ENCODE data around the gene CMIP.

Gene CMIP

GRCh38 chr16:81700780-81701165, 256.2 kb downstream of the CMIP start:
- no peak for DNase-seq (ENCODE audit: low read depth, low spot score)
- H3K27ac ChIP-seq = no peak overlapping the region

- no peak overlapping the region for H3K27ac ChIP-seq
- no peak for DNase-seq (ENCODE audit: low read depth, low spot score)
These were observed 256.8 kb downstream of the CMIP start for GRCh38 chr16:81701296-81701970.

GRCh38 chr16:81702506-81702905, 257.9 kb downstream of the CMIP start:
- H3K27ac ChIP-seq = no peak overlapping the region
- no peak for DNase-seq (ENCODE audit: low read depth, low spot score)

GRCh38 chr16:81703177-81704155, 258.9 kb downstream of the CMIP start:
- no peak overlapping the region for H3K27ac ChIP-seq
- DNase-seq (ENCODE audit: low read depth, low spot score) = no peak

GRCh38 chr16:81705261-81705660, 260.7 kb downstream of the CMIP start:
- no peak for DNase-seq (ENCODE audit: low read depth, low spot score)
- no peak overlapping the region for H3K27ac ChIP-seq

- H3K27ac ChIP-seq = peak overlapping the region; percentile 37
- DNase-seq (ENCODE audit: low read depth, low spot score) = no peak
These were observed 262.0 kb downstream of the CMIP start for GRCh38 chr16:81706327-81707295.

- no peak for DNase-seq (ENCODE audit: low read depth, low spot score)
- peak overlapping the region; percentile 37 for H3K27ac ChIP-seq
These were observed 263.0 kb downstream of the CMIP start for GRCh38 chr16:81707411-81708265.

- H3K27ac ChIP-seq = no peak overlapping the region
- DNase-seq (ENCODE audit: low read depth, low spot score) = no peak
These were observed 263.8 kb downstream of the CMIP start for GRCh38 chr16:81708266-81709015.

GRCh38 chr16:81709016-81709900, 264.6 kb downstream of the CMIP start:
- DNase-seq (ENCODE audit: low read depth, low spot score) = no peak
- H3K27ac ChIP-seq = no peak overlapping the region

GRCh38 chr16:81710044-81710443, 265.4 kb downstream of the CMIP start:
- DNase-seq (ENCODE audit: low read depth, low spot score) = no peak
- no peak overlapping the region for H3K27ac ChIP-seq

- no peak overlapping the region for H3K27ac ChIP-seq
- no peak for DNase-seq (ENCODE audit: low read depth, low spot score)
These were observed 266.0 kb downstream of the CMIP start for GRCh38 chr16:81710596-81710995.

- H3K27ac ChIP-seq = peak overlapping the region; percentile 34
These were observed 267.2 kb downstream of the CMIP start for GRCh38 chr16:81711657-81712319.

GRCh38 chr16:81712681-81713080, 268.1 kb downstream of the CMIP start:
- no peak overlapping the region for H3K27ac ChIP-seq
- DNase-seq (ENCODE audit: low read depth, low spot score) = no peak

More at GRCh38 chr16:81711657-81712319, 267.2 kb downstream of the CMIP start:
- DNase-seq (ENCODE audit: low read depth, low spot score) = peak; percentile 36

- no peak for DNase-seq (ENCODE audit: low read depth, low spot score)
- H3K27ac ChIP-seq = no peak overlapping the region
These were observed 268.7 kb downstream of the CMIP start for GRCh38 chr16:81713295-81713772.

GRCh38 chr16:81713796-81714195, 269.2 kb downstream of the CMIP start:
- DNase-seq (ENCODE audit: low read depth, low spot score) = no peak
- H3K27ac ChIP-seq = no peak overlapping the region

GRCh38 chr16:81714583-81714982, 270.0 kb downstream of the CMIP start:
- no peak for DNase-seq (ENCODE audit: low read depth, low spot score)
- H3K27ac ChIP-seq = no peak overlapping the region

Data from epithelial cell of prostate (primary cell).